WI38 (cell line): Measurements from ENCODE around the gene TPK1.

Experiments used
- H3K4me3 ChIP-seq: 2 replicates; pipeline ENCODE4 v1.5.1; 2011; ENCODE audit warnings: low read depth, mild to moderate bottlenecking, control low read depth, low read length
- CTCF ChIP-seq: IDR thresholded peaks from 2 replicates; pipeline ENCODE4 v1.5.1; 2012; ENCODE audit warnings: low read depth, mild to moderate bottlenecking, control low read depth, low read length

The TPK1 gene

GRCh38 chr7:144787127-144787526 lies 48.7 kb downstream of the TPK1 start:
- no peak for TF ChIP-seq CTCF
- H3K4me3 ChIP-seq, result no peak overlapping the region

GRCh38 chr7:144786522-144786921 lies 49.3 kb downstream of the TPK1 start:
- TF ChIP-seq CTCF, result no peak
- no peak overlapping the region for H3K4me3 ChIP-seq

GRCh38 chr7:144786079-144786478 lies 49.8 kb downstream of the TPK1 start:
- no peak overlapping the region for H3K4me3 ChIP-seq
- TF ChIP-seq CTCF, result no peak

GRCh38 chr7:144785521-144785920 lies 50.3 kb downstream of the TPK1 start:
- TF ChIP-seq CTCF, result no peak
- H3K4me3 ChIP-seq, result no peak overlapping the region

- no peak overlapping the region for H3K4me3 ChIP-seq
- no peak for TF ChIP-seq CTCF
These were observed 50.9 kb downstream of the TPK1 start for GRCh38 chr7:144784943-144785342.

GRCh38 chr7:144784441-144784840 lies 51.4 kb downstream of the TPK1 start:
- no peak for TF ChIP-seq CTCF
- no peak overlapping the region for H3K4me3 ChIP-seq

- TF ChIP-seq CTCF, result no peak
- H3K4me3 ChIP-seq, result no peak overlapping the region
These were observed 53.0 kb downstream of the TPK1 start for GRCh38 chr7:144782883-144783282.
